ENCODE results near the gene MYH6.
"Not testable (repeated sequence)": the region's sequence is repeated elsewhere in the genome, so short reads cannot be mapped to it uniquely, and the experiment has no call there.

Gene MYH6

GRCh38 chr14:23407516-23408306, at the start of gene MYH6:
Gene MYH6 (minus strand): TSS chr14:23408273. CDS start chr14:23407223, 1,050 bp downstream.
- in situ Hi-C loops (cut with MboI; ENCODE audit: low sequenced_read_pairs), result no loop called here

GRCh38 chr14:23456883-23457586, 49.0 kb upstream of the MYH6 start:
- in situ Hi-C loops (cut with MboI; ENCODE audit: low sequenced_read_pairs), result not testable (repeated sequence)

- in situ Hi-C loops (cut with MboI; ENCODE audit: low sequenced_read_pairs), result no loop called here
These were observed 46.4 kb upstream of the MYH6 start for GRCh38 chr14:23454445-23454856.

GRCh38 chr14:23452237-23452636, 44.2 kb upstream of the MYH6 start:
- in situ Hi-C loops (cut with MboI; ENCODE audit: low sequenced_read_pairs), result no loop called here

- in situ Hi-C loops (cut with MboI; ENCODE audit: low sequenced_read_pairs), result no loop called here
These were observed 42.3 kb upstream of the MYH6 start for GRCh38 chr14:23450379-23450778.

GRCh38 chr14:23449314-23449713, 41.2 kb upstream of the MYH6 start:
- in situ Hi-C loops (cut with MboI; ENCODE audit: low sequenced_read_pairs), result no loop called here

GRCh38 chr14:23447361-23448350, 39.6 kb upstream of the MYH6 start:
- in situ Hi-C loops (cut with MboI; ENCODE audit: low sequenced_read_pairs), result no loop called here

GRCh38 chr14:23446291-23446851, 38.3 kb upstream of the MYH6 start:
- in situ Hi-C loops (cut with MboI; ENCODE audit: low sequenced_read_pairs), result no loop called here

- in situ Hi-C loops (cut with MboI; ENCODE audit: low sequenced_read_pairs), result no loop called here
These were observed 37.7 kb upstream of the MYH6 start for GRCh38 chr14:23445773-23446172.

- in situ Hi-C loops (cut with MboI; ENCODE audit: low sequenced_read_pairs), result no loop called here
These were observed 36.2 kb upstream of the MYH6 start for GRCh38 chr14:23444314-23444713.

- in situ Hi-C loops (cut with MboI; ENCODE audit: low sequenced_read_pairs), result no loop called here
These were observed 35.8 kb upstream of the MYH6 start for GRCh38 chr14:23443881-23444280.

- in situ Hi-C loops (cut with MboI; ENCODE audit: low sequenced_read_pairs), result no loop called here
These were observed 35.3 kb upstream of the MYH6 start for GRCh38 chr14:23443411-23443812.

- in situ Hi-C loops (cut with MboI; ENCODE audit: low sequenced_read_pairs), result no loop called here
These were observed 34.8 kb upstream of the MYH6 start for GRCh38 chr14:23442721-23443356.

GRCh38 chr14:23441076-23441475, 33.0 kb upstream of the MYH6 start:
- in situ Hi-C loops (cut with MboI; ENCODE audit: low sequenced_read_pairs), result no loop called here

GRCh38 chr14:23439107-23439835, 31.2 kb upstream of the MYH6 start:
- in situ Hi-C loops (cut with MboI; ENCODE audit: low sequenced_read_pairs), result no loop called here

- in situ Hi-C loops (cut with MboI; ENCODE audit: low sequenced_read_pairs), result no loop called here
These were observed 30.3 kb upstream of the MYH6 start for GRCh38 chr14:23438101-23438971.

GRCh38 chr14:23437133-23438100, 29.3 kb upstream of the MYH6 start:
- in situ Hi-C loops (cut with MboI; ENCODE audit: low sequenced_read_pairs), result no loop called here

Data from HL-60/S4 (cell line).